Activated CD4-positive, alpha-beta T cell treated with anti-CD3 and anti-CD28 coated beads, Interleukin-2, Interleukin-6, amounts not matched to agents 100 ng/mL and 50 ng/mL, durations not matched to agents 16 hours and 8 hours (primary cell): ENCODE results near the gene COL5A1.

ENCODE experiments used
- DNase-seq: peaks from one replicate; pipeline ENCODE4 v3.0.0-alpha.2; 2020

Gene COL5A1

GRCh38 chr9:134775081-134775951 is 133.7 kb downstream of the COL5A1 start:
- DNase-seq: no peak

- DNase-seq: no peak
Measured at GRCh38 chr9:134776080-134776796, 134.6 kb downstream of the COL5A1 start.

- DNase-seq: no peak
Measured at GRCh38 chr9:134777153-134777552, 135.6 kb downstream of the COL5A1 start.

- no peak for DNase-seq
Measured at GRCh38 chr9:134778156-134778555, 136.6 kb downstream of the COL5A1 start.

GRCh38 chr9:134778841-134779411 is 137.3 kb downstream of the COL5A1 start:
- no peak for DNase-seq

GRCh38 chr9:134779640-134780039 is 138.0 kb downstream of the COL5A1 start:
- no peak for DNase-seq

- no peak for DNase-seq
Measured at GRCh38 chr9:134781591-134782302, 140.1 kb downstream of the COL5A1 start.

- DNase-seq: no peak
Measured at GRCh38 chr9:134782921-134783698, 141.5 kb downstream of the COL5A1 start.

- no peak for DNase-seq
Measured at GRCh38 chr9:134783699-134784039, 142.1 kb downstream of the COL5A1 start.

- DNase-seq: no peak
Measured at GRCh38 chr9:134784577-134785305, 143.1 kb downstream of the COL5A1 start.

- DNase-seq: no peak
Measured at GRCh38 chr9:134785325-134786108, 143.9 kb downstream of the COL5A1 start.

GRCh38 chr9:134787601-134788531 is 146.3 kb downstream of the COL5A1 start:
- no peak for DNase-seq

GRCh38 chr9:134789168-134789567 is 147.6 kb downstream of the COL5A1 start:
- no peak for DNase-seq

- no peak for DNase-seq
Measured at GRCh38 chr9:134791009-134791408, 149.4 kb downstream of the COL5A1 start.

GRCh38 chr9:134792627-134793026 is 151.0 kb downstream of the COL5A1 start:
- no peak for DNase-seq

GRCh38 chr9:134793288-134794188 is 151.9 kb downstream of the COL5A1 start:
- no peak for DNase-seq

- no peak for DNase-seq
Measured at GRCh38 chr9:134794663-134795370, 153.2 kb downstream of the COL5A1 start.

GRCh38 chr9:134795446-134795845 is 153.8 kb downstream of the COL5A1 start:
- DNase-seq: no peak
